Osteoblast (primary cell): ENCODE data around the gene MCF2L. TPM values are rescaled to one million over a fixed set of nuclear protein-coding genes. Genes with fewer than 3 reads are reported as not detected.

ENCODE experiments used
- DNase-seq: peaks from one replicate; pipeline ENCODE4 v3.0.0; 2011; ENCODE audit warnings: low spot score, mixed read lengths; ENCODE audit not compliant: insufficient read length; ENCODE audit errors: missing footprints
- H2AFZ ChIP-seq: 2 replicates; pipeline ENCODE4 v1.6.0; 2011; ENCODE audit warnings: mild to moderate bottlenecking, low read length
- H3K27ac ChIP-seq: 2 replicates; pipeline ENCODE4 v1.5.1; 2011; ENCODE audit warnings: mild to moderate bottlenecking, low read depth, low read length, moderate library complexity
- H3K27me3 ChIP-seq: 2 replicates; pipeline ENCODE4 v1.6.0; 2012; ENCODE audit warnings: mild to moderate bottlenecking, control low read depth, inconsistent platforms, low read length, moderate library complexity; ENCODE audit not compliant: insufficient read depth
- H3K36me3 ChIP-seq: 2 replicates; pipeline ENCODE4 v1.5.1; 2011; ENCODE audit warnings: mild to moderate bottlenecking, low read length, control low read depth, moderate library complexity; ENCODE audit not compliant: insufficient read depth
- H3K4me1 ChIP-seq: 2 replicates; pipeline ENCODE4 v1.5.1; 2011; ENCODE audit warnings: mild to moderate bottlenecking, low read length, control low read depth, moderate library complexity; ENCODE audit not compliant: insufficient read depth
- H3K4me2 ChIP-seq: 2 replicates; pipeline ENCODE4 v1.6.0; 2011; ENCODE audit warnings: mild to moderate bottlenecking, low read length; ENCODE audit not compliant: insufficient read depth
- H3K4me3 ChIP-seq: fragments of 200-600 bp; sonication (generic); 3 replicates; pipeline ENCODE4 v1.5.1; 2012; ENCODE audit warnings: mild to moderate bottlenecking, low read length, inconsistent platforms; ENCODE audit not compliant: insufficient read depth
- H3K79me2 ChIP-seq: 2 replicates; pipeline ENCODE4 v1.6.0; 2012; ENCODE audit warnings: mild to moderate bottlenecking, low read length, control low read depth, inconsistent platforms; ENCODE audit not compliant: insufficient read depth
- H3K9me3 ChIP-seq: 2 replicates; pipeline ENCODE4 v1.5.1; 2011; ENCODE audit warnings: low read depth, low read length, control low read depth
- H4K20me1 ChIP-seq: 2 replicates; pipeline ENCODE4 v1.6.0; 2012; ENCODE audit warnings: mild to moderate bottlenecking, low read length, control low read depth; ENCODE audit not compliant: insufficient read depth
- total RNA-seq: library from RNA; depleted of rRNA; stranded (reverse); fragments of >200 nt; gene quantifications from 2 replicates; pipeline ENCODE4 v1.2.3, GENCODE V29; 2012
- TF ChIP-seq, protein P1 (sequence below): IDR thresholded peaks from 2 replicates; pipeline ENCODE4 v1.5.1; 2011; ENCODE audit warnings: mild to moderate bottlenecking, low read depth, low read length, moderate library complexity; ENCODE audit errors: extremely low read depth

The MCF2L gene
- total RNA-seq, 1 donor, result 6.5 TPM

DNA sequence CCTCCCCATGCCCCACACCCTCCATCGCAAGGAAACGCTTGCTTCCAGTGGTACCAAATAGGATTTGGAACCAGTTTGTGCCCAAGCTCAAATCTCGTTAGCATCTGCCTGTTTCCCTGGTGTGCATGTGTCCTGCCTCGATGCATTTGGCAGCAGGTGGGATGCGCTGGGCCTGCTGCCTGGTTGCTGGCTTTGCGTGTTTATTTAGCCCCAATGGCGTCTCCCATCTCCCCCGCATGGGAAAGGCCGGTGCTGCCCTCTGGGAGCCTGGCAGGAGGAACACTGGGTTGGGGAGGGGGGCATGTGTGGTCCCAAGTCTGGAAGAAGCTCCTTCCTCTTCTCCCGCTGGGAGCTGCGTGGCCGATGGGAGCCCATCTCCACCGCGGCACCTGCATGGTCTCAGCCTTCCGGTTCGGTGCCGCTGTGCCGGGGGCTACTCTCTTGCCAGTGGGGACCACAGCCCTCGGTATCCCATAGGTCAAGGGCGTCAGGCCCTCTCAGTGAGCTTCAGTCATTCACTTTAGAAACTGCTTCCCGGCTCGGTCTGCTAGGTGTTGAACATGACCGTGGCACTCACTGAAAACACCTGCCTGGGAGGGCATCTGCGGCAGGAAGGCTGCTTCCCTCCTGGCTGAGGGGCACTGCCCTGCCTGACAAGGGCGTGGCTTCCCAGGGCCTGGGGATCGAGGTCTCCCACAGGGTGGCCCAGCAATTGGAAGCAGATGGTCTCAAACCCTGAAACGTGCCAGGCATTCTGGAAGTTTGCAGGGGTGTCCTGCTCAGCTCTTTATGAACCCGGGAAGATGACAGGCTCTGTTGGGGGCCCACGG lies 124.8 kb downstream of the MCF2L start:
- H2AFZ ChIP-seq, result no peak overlapping the region
- H3K36me3 ChIP-seq, result no peaks in the 10 kb centered on the region
- no peak overlapping the region for H3K4me2 ChIP-seq
- no peaks in the 10 kb centered on the region for H4K20me1 ChIP-seq
- peaks cover 9% of the 10 kb centered on the region for H3K27me3 ChIP-seq
- TF ChIP-seq, protein P1, sequence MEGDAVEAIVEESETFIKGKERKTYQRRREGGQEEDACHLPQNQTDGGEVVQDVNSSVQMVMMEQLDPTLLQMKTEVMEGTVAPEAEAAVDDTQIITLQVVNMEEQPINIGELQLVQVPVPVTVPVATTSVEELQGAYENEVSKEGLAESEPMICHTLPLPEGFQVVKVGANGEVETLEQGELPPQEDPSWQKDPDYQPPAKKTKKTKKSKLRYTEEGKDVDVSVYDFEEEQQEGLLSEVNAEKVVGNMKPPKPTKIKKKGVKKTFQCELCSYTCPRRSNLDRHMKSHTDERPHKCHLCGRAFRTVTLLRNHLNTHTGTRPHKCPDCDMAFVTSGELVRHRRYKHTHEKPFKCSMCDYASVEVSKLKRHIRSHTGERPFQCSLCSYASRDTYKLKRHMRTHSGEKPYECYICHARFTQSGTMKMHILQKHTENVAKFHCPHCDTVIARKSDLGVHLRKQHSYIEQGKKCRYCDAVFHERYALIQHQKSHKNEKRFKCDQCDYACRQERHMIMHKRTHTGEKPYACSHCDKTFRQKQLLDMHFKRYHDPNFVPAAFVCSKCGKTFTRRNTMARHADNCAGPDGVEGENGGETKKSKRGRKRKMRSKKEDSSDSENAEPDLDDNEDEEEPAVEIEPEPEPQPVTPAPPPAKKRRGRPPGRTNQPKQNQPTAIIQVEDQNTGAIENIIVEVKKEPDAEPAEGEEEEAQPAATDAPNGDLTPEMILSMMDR, result no peak
- no peak overlapping the region for H3K27ac ChIP-seq
- H3K4me3 ChIP-seq, result no peak overlapping the region
- DNase-seq, result no peak
- H3K9me3 ChIP-seq, result no peaks in the 10 kb centered on the region
- H3K4me1 ChIP-seq, result no peaks in the 10 kb centered on the region
- no peaks in the 10 kb centered on the region for H3K79me2 ChIP-seq

GRCh38 chr13:113094410-113094800 lies 125.4 kb downstream of the MCF2L start:
- Histone ChIP-seq H3K4me1 (no peaks in the 10 kb centered on the region), H3K27ac (no peak overlapping the region), H3K4me3 (no peak overlapping the region), H3K79me2 (no peaks in the 10 kb centered on the region), H3K4me2 (no peak overlapping the region), H4K20me1 (no peaks in the 10 kb centered on the region), H3K9me3 (no peaks in the 10 kb centered on the region), H2AFZ (no peak overlapping the region), H3K27me3 (peaks cover 12% of the 10 kb centered on the region), H3K36me3 (no peaks in the 10 kb centered on the region)
- DNase-seq, result no peak
- TF ChIP-seq, protein P1, result no peak

DNA sequence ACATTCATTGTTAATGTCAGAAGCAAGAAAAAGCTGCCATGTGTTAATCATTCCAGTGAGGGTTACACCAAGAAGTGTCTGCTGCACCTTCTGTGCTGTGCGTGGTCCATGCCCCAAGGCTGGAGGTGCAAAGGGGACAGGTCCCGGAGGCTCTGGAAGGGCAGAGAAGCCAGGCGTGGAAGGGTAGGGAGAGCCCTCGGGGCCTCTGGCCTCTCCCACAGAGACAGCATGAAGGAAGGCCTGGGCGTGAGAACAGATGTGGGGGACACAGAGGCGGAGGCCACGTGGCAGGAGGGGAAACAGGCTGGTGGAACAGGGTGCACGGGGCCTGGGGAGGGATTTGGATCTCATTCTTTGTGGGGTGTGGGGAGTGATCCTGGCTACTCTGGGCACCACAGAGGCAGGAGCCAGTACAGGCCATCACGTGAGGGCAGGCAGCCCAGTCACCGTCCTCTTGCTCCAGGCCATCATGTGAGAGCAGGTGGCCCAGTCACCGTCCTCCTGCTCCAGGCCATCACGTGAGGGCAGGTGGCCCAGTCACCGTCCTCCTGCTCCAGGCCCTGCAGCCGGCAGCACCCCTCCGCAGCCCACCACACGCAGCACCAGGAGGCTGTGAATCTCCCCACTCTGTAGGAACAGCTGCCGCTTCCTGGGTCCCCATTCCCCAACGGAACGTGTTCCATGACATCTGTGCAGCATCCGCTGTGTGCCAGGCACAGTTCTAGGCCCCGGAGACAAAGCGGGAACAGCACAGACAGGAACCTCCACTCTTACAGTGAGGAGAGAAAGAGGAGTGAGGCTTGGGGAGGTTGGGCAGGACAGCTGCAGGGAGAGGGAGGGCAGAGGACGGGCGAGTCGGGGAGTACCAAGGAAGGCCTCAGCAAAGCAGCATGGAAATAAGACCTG lies 126.4 kb downstream of the MCF2L start:
- Histone ChIP-seq H3K4me1 (no peaks in the 10 kb centered on the region), H3K9me3 (no peaks in the 10 kb centered on the region), H3K4me2 (no peak overlapping the region), H3K36me3 (no peaks in the 10 kb centered on the region), H3K4me3 (no peak overlapping the region), H2AFZ (no peak overlapping the region), H3K27ac (no peak overlapping the region), H3K27me3 (peaks cover 18% of the 10 kb centered on the region), H4K20me1 (no peaks in the 10 kb centered on the region), H3K79me2 (no peaks in the 10 kb centered on the region)
- DNase-seq, result no peak
- TF ChIP-seq, protein P1, result no peak
